ENCODE results near the gene TMEM121B.

The TMEM121B gene

DNA sequence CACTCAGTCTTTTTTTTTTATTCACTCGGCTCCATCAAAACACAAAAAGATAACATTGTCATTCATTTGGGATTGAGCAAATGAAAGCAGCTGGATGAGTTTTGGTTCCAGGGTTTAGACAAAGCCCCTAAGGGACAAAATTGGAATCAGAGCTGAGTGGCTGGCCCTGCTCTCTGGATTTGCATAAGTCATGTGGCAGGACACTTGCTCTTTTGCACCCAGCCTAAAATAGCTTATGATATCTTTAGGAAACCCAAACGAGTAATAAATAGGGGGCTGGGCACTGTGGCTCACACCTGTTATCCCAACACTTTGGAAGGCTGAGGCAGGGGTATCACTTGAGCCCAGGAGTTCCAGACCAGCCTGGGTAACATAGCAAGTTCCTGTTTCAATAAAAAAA is 11.0 kb upstream of the TMEM121B start:
- in situ Hi-C loops (cut with HindIII; ENCODE audit: low pct_unique_long_range_greater_than_20kb, low sequenced_read_pairs): no loop called here

DNA sequence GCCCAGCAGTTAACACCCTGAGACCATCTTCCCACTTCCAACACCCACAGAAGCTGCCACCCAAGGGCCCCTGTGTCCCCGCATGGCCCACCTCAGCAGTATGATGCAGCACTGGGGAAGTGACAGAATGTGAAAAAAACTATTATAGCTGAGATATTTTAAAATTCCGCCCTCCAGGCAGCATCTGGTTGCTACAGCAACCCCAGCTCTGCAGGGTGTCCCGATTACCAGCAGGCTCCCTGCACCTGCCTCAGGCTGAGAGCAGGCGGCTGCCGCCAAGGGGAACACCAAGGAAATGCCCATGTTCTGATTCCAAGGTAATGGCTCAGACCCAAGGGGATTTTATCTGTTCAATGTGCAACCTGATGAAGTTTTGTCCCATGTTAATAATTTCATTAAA is 10.5 kb upstream of the TMEM121B start:
- no peak for TF ChIP-seq JUND (IDR thresholded peaks at IDR 0.05; ENCODE audit: low read depth)
- in situ Hi-C loops (cut with HindIII; ENCODE audit: low pct_unique_long_range_greater_than_20kb, low sequenced_read_pairs): no loop called here
- no peak for DNase-seq (ENCODE audit: low read depth in 1 of 2, low spot score in 1 of 2)

More for the DNA sequence above, 11.0 kb upstream of the TMEM121B start:
- DNase-seq (ENCODE audit: low read depth in 1 of 2, low spot score in 1 of 2): no peak
- TF ChIP-seq JUND (IDR thresholded peaks at IDR 0.05; ENCODE audit: low read depth): no peak

DNA sequence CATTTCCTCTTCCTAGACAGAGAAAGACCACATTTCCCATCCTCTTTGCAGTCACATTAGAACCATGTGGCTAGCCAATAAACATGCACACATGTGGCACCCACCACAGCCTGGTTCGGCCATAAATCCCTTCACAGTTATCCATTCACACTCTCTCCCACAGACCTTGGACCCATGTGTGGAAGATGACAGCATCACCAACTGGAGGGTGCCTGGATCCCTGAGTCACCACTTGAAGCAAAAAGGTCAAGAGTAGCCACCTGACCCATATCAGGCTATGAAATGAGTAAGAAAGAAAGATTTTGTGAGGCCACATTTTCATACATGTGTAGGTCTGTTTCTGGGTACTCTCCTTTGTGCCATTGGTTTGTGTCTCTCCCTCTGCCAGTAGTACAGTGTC is 9.0 kb upstream of the TMEM121B start:
- no peak for TF ChIP-seq JUND (IDR thresholded peaks at IDR 0.05; ENCODE audit: low read depth)
- DNase-seq (ENCODE audit: low read depth in 1 of 2, low spot score in 1 of 2): no peak
- in situ Hi-C loops (cut with HindIII; ENCODE audit: low pct_unique_long_range_greater_than_20kb, low sequenced_read_pairs): no loop called here

DNA sequence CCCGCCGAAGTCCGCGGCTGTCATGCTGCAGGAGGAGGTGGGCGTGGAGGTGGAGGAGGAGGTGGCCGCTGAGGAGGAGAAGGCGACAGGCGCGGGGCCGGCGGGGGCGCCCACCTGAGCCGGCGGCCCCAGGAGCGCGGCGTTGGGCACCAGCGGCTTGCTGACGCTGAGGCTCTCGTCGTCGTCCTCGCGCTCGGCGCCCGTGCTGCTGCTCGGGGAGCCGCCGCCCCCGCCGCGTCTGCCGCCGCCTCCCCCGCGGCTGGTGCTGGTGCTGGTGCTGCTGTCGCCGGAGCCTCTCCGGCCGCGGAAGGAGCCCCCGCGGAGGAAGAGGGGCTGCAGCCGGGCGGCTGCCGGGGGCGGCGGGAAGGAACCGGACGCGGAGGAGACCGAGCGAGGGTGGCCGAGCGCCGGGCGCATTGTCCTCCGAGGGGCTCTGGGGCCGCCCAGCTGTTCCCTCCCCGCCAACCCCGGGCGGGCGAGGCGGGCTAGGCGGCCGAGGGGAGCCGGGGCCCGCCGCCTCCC is 388 bp downstream of the TMEM121B start:
- DNase-seq (ENCODE audit: low read depth in 1 of 2, low spot score in 1 of 2): peak in 1 of 2 experiments; percentile 27
- no peak for TF ChIP-seq JUND (IDR thresholded peaks at IDR 0.05; ENCODE audit: low read depth)
- in situ Hi-C loops (cut with HindIII; ENCODE audit: low pct_unique_long_range_greater_than_20kb, low sequenced_read_pairs): no loop called here

DNA sequence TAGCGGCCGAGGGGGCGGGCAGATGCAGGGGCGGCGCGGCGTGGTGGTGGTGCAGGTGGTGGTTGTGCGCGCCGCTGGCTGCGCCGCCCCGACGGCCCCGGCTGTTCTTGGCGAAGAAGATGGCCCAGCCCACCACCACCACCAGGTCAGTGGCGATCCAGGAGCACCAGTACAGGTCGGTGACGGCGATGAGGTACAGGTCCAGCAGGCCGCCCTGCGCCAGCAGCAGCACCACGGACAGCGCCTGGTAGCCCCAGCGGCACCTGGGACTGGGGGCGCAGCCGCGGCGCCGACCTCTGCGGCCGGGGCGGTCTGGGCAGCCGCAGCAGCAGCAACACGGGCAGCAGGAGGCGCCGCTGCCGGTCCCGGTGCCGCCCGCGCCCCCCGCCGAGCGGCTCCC is 879 bp downstream of the TMEM121B start:
- DNase-seq (ENCODE audit: low read depth in 1 of 2, low spot score in 1 of 2): peak; percentile 82 to 85
- in situ Hi-C loops (cut with HindIII; ENCODE audit: low pct_unique_long_range_greater_than_20kb, low sequenced_read_pairs): no loop called here
- no peak for TF ChIP-seq JUND (IDR thresholded peaks at IDR 0.05; ENCODE audit: low read depth)

DNA sequence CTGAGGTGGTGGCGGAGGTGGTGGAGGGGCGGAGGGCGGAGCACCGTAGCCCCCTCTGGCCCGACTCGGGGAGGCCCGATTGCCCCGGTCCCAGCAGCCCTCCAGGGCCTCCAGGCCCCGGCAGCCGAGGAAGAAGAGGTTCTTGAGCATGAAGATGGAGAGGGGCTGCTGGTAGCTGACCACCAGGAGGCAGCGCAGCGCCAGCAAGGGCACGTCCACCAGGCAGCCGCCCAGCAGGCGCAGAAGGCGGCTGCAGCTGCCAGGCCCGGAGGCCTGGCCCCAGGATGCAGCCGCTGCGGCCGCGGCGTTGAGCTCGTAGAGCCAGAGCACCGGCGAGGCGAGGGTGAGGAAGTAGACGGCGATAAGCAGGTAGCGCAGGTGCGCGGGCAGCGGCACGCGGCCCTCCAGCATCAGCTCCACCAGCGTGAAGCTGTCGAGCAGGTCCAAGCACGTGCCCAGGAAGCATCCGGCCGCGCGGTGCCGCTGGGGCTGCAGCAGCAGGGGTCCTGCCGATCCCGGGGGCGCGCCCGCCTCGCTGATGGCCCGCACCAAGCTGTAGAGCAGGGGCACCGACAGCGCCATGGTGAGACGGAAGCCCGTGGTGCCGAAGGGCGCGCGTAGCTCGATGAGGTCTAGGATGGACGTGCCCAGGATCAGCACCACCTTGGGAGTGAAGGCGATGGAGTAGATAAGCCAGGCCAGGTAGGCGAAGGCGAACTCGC is 1.5 kb downstream of the TMEM121B start:
- no peak for DNase-seq (ENCODE audit: low read depth in 1 of 2, low spot score in 1 of 2)
- TF ChIP-seq JUND (IDR thresholded peaks at IDR 0.05; ENCODE audit: low read depth): no peak
- in situ Hi-C loops (cut with HindIII; ENCODE audit: low pct_unique_long_range_greater_than_20kb, low sequenced_read_pairs): no loop called here

DNA sequence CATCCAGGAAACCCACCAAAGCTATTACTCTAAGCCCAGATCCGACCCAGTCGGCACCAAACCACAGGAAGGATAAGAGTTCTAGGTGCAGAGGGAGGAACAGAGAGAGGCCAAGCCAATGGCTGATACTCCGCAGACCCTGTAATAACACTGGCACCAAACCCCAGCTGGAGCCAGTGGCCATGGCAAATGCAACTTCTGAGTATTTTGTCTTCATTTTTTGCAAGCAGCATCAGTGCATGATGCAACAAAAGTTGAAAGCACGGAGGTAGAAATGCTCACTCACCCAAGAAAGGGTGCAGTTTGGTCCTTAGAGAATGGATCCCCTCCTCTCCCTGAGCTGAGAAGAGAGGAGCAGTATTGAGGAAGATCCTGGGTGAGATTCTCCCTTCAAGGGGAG is 2.8 kb downstream of the TMEM121B start:
- no peak for TF ChIP-seq JUND (IDR thresholded peaks at IDR 0.05; ENCODE audit: low read depth)
- in situ Hi-C loops (cut with HindIII; ENCODE audit: low pct_unique_long_range_greater_than_20kb, low sequenced_read_pairs): no loop called here
- DNase-seq (ENCODE audit: low read depth in 1 of 2, low spot score in 1 of 2): no peak

DNA sequence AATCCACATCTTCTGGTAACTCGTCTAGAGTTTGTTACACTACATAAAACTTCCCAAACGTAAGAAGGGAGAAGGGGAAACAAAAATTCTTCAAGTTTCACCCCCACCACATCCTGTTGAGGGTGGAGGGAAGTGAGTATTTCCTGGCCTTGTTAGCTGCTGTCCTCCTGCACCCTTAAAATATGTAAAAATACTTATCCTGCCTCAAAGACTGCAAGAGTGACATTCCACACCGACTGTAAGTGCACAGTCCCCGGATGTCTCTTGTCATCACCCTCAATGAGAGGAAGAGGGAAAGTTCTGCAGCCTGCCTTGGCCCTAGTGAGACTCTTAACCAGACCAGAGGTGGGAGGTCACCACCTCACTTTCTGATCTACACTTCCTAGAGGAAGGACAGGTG is 3.3 kb downstream of the TMEM121B start:
- DNase-seq (ENCODE audit: low read depth in 1 of 2, low spot score in 1 of 2): no peak
- in situ Hi-C loops (cut with HindIII; ENCODE audit: low pct_unique_long_range_greater_than_20kb, low sequenced_read_pairs): no loop called here
- no peak for TF ChIP-seq JUND (IDR thresholded peaks at IDR 0.05; ENCODE audit: low read depth)

DNA sequence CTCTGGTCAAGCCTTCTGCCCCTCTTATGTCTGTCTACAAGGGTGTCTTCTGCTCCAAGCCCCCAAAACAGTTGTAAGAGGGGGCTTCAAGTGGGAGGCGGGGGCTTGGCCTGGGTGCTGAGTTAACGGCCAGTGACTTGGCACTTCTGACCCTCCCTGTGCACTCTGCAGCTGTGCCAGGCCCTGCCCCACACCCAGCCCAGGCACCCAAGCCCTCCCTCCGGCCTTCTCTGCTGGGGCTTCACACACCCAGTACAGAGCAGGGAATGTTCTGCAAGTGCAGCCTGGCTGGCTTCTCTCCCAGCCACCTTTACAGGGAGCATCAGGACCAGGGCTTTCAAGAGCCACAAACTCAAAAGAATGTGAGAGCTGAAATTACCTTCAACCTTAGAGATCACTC is 3.8 kb downstream of the TMEM121B start:
- DNase-seq (ENCODE audit: low read depth in 1 of 2, low spot score in 1 of 2): no peak
- in situ Hi-C loops (cut with HindIII; ENCODE audit: low pct_unique_long_range_greater_than_20kb, low sequenced_read_pairs): no loop called here
- no peak for TF ChIP-seq JUND (IDR thresholded peaks at IDR 0.05; ENCODE audit: low read depth)

DNA sequence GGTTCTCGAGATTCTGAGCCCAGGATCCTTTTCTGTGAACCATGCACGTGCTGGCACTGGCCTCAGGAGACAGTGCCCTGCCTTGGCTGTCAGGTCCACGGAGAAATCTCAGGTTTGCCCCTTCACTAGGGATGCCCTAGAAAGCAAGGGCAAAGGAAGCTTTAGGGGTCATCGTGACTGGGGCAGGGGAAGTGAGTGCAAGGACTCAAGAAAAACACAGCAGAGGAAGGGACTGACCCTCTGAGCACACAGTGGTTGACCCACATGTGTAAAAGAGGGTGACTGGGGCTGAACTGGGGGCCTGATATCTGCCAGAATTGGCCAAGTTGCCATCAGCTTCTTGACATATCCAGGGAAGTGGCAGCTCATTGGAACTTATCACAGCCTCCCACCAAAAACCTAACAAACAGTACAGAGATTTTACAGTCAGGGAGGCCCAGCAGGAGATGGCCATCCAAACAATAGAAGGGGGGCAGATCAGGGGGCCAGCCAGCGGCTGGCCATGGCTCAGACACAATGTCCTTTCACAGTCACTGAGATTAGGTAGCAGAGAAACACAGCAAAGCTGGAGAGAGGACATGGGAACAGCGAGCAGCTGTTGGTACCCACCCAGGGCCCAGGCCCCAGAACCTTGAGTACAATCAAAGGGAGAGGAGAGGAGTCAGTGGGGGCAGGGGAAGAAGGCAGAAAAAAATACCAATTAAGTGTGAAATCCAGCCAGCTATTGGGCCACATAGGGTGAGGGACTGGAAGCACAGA is 4.4 kb downstream of the TMEM121B start:
- DNase-seq (ENCODE audit: low read depth in 1 of 2, low spot score in 1 of 2): no peak
- in situ Hi-C loops (cut with HindIII; ENCODE audit: low pct_unique_long_range_greater_than_20kb, low sequenced_read_pairs): no loop called here
- TF ChIP-seq JUND (IDR thresholded peaks at IDR 0.05; ENCODE audit: low read depth): no peak

DNA sequence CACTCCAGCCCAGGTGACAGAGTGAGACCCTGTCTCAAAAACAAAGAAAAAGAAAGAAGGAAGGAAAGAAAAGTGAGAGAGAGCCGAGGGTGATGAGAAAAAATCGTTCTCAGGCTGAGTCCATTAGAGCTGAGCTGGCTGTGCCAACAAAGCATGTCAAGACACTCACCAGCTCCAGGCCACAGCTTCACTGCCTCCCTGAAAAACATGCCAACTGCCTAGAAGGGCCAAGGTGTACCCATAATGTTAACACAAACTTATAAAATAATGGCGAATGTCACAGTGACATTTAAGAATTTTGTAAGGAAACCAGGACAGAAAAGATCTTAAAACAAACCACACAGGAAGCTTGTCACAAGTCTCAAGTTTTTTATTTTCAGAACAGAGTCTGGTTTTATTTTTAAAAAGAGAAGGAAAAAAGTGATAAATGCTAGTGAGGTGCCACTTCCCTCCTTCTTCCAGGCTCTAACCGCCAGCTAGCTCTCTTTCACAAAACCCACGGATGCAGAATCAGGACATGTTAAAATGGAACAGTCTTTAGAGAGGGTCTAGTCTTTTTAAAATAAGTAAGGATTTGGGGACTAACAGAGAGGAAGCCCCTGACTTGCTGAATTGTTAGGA is 5.1 kb downstream of the TMEM121B start:
- peak in 1 of 2 experiments; percentile 18 for DNase-seq (ENCODE audit: low read depth in 1 of 2, low spot score in 1 of 2)
- TF ChIP-seq JUND (IDR thresholded peaks at IDR 0.05; ENCODE audit: low read depth): no peak
- in situ Hi-C loops (cut with HindIII; ENCODE audit: low pct_unique_long_range_greater_than_20kb, low sequenced_read_pairs): no loop called here

DNA sequence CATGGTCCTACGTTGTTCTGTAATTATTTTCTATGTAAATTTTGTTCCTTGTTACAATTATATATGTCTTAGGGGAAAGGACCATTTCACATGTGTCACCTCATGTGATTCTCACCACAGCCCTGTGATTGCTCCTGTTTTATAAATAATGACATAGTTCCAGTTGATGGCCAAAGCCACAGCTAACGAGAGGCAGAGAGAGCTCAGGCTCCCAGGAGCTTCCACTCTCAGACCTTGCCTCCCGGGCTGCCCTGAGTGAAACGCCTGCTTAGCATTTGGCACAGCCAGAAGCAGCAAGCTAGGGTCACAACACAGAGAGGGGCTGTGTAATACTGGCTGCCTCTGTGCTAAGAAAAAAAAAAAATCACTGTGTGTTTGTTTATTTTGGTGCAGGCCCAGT is 5.9 kb downstream of the TMEM121B start:
- TF ChIP-seq JUND (IDR thresholded peaks at IDR 0.05; ENCODE audit: low read depth): no peak
- DNase-seq (ENCODE audit: low read depth in 1 of 2, low spot score in 1 of 2): no peak
- in situ Hi-C loops (cut with HindIII; ENCODE audit: low pct_unique_long_range_greater_than_20kb, low sequenced_read_pairs): no loop called here

DNA sequence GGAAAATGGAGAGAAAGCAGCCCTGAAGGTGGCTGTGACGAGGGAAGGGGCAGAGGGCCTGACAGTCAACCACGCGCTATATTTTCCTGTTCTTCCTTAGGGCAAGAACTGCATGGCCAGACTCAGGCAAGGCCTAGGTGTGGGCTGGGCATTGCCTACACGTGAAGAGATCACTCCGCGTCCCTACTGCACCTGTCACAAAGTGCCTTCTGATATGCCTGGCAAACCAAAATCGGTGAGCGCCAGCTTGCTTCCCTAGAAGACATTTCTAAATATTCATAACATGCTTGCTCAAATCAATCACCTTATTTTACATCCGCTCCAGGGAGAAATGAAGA is 6.3 kb downstream of the TMEM121B start:
- in situ Hi-C loops (cut with HindIII; ENCODE audit: low pct_unique_long_range_greater_than_20kb, low sequenced_read_pairs): no loop called here
- no peak for DNase-seq (ENCODE audit: low read depth in 1 of 2, low spot score in 1 of 2)
- no peak for TF ChIP-seq JUND (IDR thresholded peaks at IDR 0.05; ENCODE audit: low read depth)
